Measurements from ENCODE around the gene LRRC15. TPM values are rescaled to one million over a fixed set of nuclear protein-coding genes. Genes with fewer than 3 reads are reported as not detected.
A peak's percentile ranks its signal among the peaks of the same experiment; 100 is the strongest.

LRRC15 gene
- total RNA-seq, 1 donor from 2014 or later: 0.38 TPM

- peak; percentile 53 for DNase-seq (ENCODE audit: low spot score)
- intact Hi-C loops (cut with DNase I): loop anchor here (10.0 kb wide), 1 partner anchor 337 kb away; no protein-coding TSS in a partner anchor
Observed at GRCh38 chr3:194312186-194312742, 57.3 kb downstream of the LRRC15 start.

- intact Hi-C loops (cut with DNase I): loop anchor here (10.0 kb wide), 1 partner anchor 336 kb away; no protein-coding TSS in a partner anchor
- DNase-seq (ENCODE audit: low spot score): peak; percentile 24
Observed at GRCh38 chr3:194311000-194311399, 58.5 kb downstream of the LRRC15 start.

- intact Hi-C loops (cut with DNase I): loop anchor here (10.0 kb wide), 1 partner anchor 335 kb away; no protein-coding TSS in a partner anchor
- DNase-seq (ENCODE audit: low spot score): peak; percentile 71
Observed at GRCh38 chr3:194310060-194310835, 59.3 kb downstream of the LRRC15 start.

- intact Hi-C loops (cut with DNase I): no loop called here
- peak; percentile 35 for DNase-seq (ENCODE audit: low spot score)
Observed at GRCh38 chr3:194308601-194309449, 60.7 kb downstream of the LRRC15 start.

GRCh38 chr3:194307849-194308248 is 61.7 kb downstream of the LRRC15 start:
- intact Hi-C loops (cut with DNase I): no loop called here
- DNase-seq (ENCODE audit: low spot score): peak; percentile 12

- DNase-seq (ENCODE audit: low spot score): peak; percentile 41
- intact Hi-C loops (cut with DNase I): no loop called here
Observed at GRCh38 chr3:194306771-194307640, 62.5 kb downstream of the LRRC15 start.

- DNase-seq (ENCODE audit: low spot score): peak; percentile 51
- intact Hi-C loops (cut with DNase I): no loop called here
Observed at GRCh38 chr3:194306109-194306686, 63.3 kb downstream of the LRRC15 start.

GRCh38 chr3:194305356-194306108 is 64.0 kb downstream of the LRRC15 start:
- DNase-seq (ENCODE audit: low spot score): peak; percentile 35

More at GRCh38 chr3:194305356-194306108, 64.0 kb downstream of the LRRC15 start:
- intact Hi-C loops (cut with DNase I): loop anchor here (2.0 kb wide), 1 partner anchor 25 kb away; no protein-coding TSS in a partner anchor

Other genes starting within 250 kb of the LRRC15 start
- 24.4 TPM for gene HES1, start 233.6 kb downstream of the LRRC15 start, total RNA-seq
- gene CPN2, start 18.4 kb downstream of the LRRC15 start, total RNA-seq: 0.35 TPM
- gene GP5, start 29.5 kb upstream of the LRRC15 start, total RNA-seq: 0.22 TPM
- gene ATP13A3, start 117.3 kb upstream of the LRRC15 start, total RNA-seq: 217 TPM

Data from cardiac septum (tissue), 1 donor.